A549 treated with Mapracorat at 1 μM for 4 hours (cell line): Measurements from ENCODE around the gene C1RL. TPM values are rescaled to one million over a fixed set of nuclear protein-coding genes. Genes with fewer than 3 reads are reported as not detected.

Experiments
- total RNA-seq: library from RNA; stranded (reverse); fragments of 200-300 nt; extraction: Qiagen RNA extraction; gene quantifications from 5 replicates; pipeline ENCODE4 v1.2.3, GENCODE V29; 2022

C1RL gene
- total RNA-seq: 11.1 to 15.7 TPM (median 12.2 TPM) in 5 replicates

GRCh38 chr12:7108796-7109571 lies at the start of gene C1RL:
Gene C1RL (minus strand): TSS chr12:7109214. CDS start chr12:7109180, 34 bp downstream.

GRCh38 chr12:7129872-7130691 lies 21.1 kb upstream of the C1RL start, which contains the start of gene CLSTN3:
Gene CLSTN3 (plus strand): TSS chr12:7130371. CDS start chr12:7130649, 278 bp downstream.

DNA sequence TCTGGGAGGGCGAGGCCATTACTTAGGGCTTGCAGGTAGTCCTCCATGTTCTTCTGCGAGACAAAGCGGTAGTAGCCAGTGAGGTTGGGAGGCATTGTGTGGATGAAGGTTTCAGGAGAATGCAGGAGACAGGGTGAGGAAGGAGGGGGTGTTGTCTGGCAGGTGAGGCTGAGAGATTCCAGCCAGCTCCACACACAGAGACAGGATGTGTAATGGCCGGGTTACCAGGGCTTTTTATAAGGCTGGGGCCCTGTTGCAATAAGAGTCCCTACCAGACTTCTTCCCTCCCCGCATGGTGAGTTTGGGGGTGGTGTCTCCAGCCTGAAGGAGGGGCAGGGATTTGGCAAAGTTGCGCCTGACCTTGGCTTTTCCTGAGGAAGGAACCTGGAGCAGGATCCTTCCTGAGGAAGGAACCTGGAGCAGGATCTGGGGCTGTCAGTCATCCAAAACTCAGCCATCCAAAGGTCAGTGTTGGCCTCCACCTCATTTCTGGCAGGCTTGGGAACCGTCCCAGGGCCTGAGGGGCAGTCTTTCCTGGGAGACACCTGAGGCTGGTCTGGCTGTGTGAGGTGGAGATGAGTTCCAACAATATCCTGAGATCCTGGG lies 19.8 kb upstream of the C1RL start, which contains the start of gene RBP5:
TSS of gene RBP5 (minus strand) at position 209 of the 606 bp plus-strand sequence. CDS start at position 95, 114 bp downstream.

GRCh38 chr12:7092229-7092985 lies 16.6 kb downstream of the C1RL start, which contains the start of gene C1R:
Gene C1R (minus strand): TSS chr12:7092445. CDS start chr12:7092388, 57 bp downstream.

GRCh38 chr12:7060353-7060954 lies 48.6 kb downstream of the C1RL start, which contains the start of gene C1S:
Gene C1S (plus strand): TSS chr12:7060718. CDS start chr12:7061913, 1,195 bp downstream.

Other genes starting within 250 kb of the C1RL start
- 1,486 to 1,673 TPM (median 1,653 TPM) in 5 replicates for gene TPI1, start 241.7 kb downstream of the C1RL start, total RNA-seq
- gene SPSB2, start 235.9 kb downstream of the C1RL start, total RNA-seq: 23.1 to 34.6 TPM (median 32.3 TPM) in 5 replicates
- 16.4 to 19.0 TPM (median 18.3 TPM) in 5 replicates for gene LRRC23, start 204.4 kb downstream of the C1RL start, total RNA-seq
- gene ENO2, start 194.6 kb downstream of the C1RL start, total RNA-seq: 35.9 to 40.2 TPM (median 37.3 TPM) in 5 replicates
- 48.7 to 75.7 TPM (median 72.9 TPM) in 5 replicates for gene ATN1, start 181.3 kb downstream of the C1RL start, total RNA-seq
- gene RNU7-1, start 165.4 kb downstream of the C1RL start, total RNA-seq: not detected in 5 replicates
- 275 to 319 TPM (median 310 TPM) in 5 replicates for gene C12orf57, start 165.2 kb downstream of the C1RL start, total RNA-seq
- gene PTPN6, start 157.9 kb downstream of the C1RL start, total RNA-seq: 7.9 to 13.5 TPM (median 11.7 TPM) in 5 replicates
- gene PHB2, start 138.6 kb downstream of the C1RL start, total RNA-seq: 289 to 333 TPM (median 326 TPM) in 5 replicates
- gene EMG1, start 138.3 kb downstream of the C1RL start, total RNA-seq: 56.9 to 66.4 TPM (median 62.2 TPM) in 5 replicates
- 25.5 to 29.9 TPM (median 29.1 TPM) in 5 replicates for gene LPCAT3, start 90.7 kb downstream of the C1RL start, total RNA-seq
- 38.3 to 56.5 TPM (median 44.5 TPM) in 5 replicates for gene C1S, start 48.5 kb downstream of the C1RL start, total RNA-seq
- 28.8 to 47.1 TPM (median 29.1 TPM) in 5 replicates for gene C1R, start 16.8 kb downstream of the C1RL start, total RNA-seq
- gene RBP5, start 19.7 kb upstream of the C1RL start, total RNA-seq: 0.52 TPM in 1 of 5 replicates, not detected in the others
- gene CLSTN3, start 21.2 kb upstream of the C1RL start, total RNA-seq: 11.3 to 20.0 TPM (median 16.0 TPM) in 5 replicates
- gene PEX5, start 80.5 kb upstream of the C1RL start, total RNA-seq: 23.8 to 30.4 TPM (median 29.5 TPM) in 5 replicates
- not detected in 5 replicates for gene ACSM4, start 194.9 kb upstream of the C1RL start, total RNA-seq